ENCODE results near the gene TOMM40. TPM values are rescaled to one million over a fixed set of nuclear protein-coding genes. Genes with fewer than 3 reads are reported as not detected.
A peak's percentile ranks its signal among the peaks of the same experiment; 100 is the strongest.
"Not testable (repeated sequence)": the region's sequence is repeated elsewhere in the genome, so short reads cannot be mapped to it uniquely, and the experiment has no call there.

Gene TOMM40
- total RNA-seq (2014; rRNA removed; shearing (Covaris generic)), result 100 and 113 TPM in 2 replicates

DNA sequence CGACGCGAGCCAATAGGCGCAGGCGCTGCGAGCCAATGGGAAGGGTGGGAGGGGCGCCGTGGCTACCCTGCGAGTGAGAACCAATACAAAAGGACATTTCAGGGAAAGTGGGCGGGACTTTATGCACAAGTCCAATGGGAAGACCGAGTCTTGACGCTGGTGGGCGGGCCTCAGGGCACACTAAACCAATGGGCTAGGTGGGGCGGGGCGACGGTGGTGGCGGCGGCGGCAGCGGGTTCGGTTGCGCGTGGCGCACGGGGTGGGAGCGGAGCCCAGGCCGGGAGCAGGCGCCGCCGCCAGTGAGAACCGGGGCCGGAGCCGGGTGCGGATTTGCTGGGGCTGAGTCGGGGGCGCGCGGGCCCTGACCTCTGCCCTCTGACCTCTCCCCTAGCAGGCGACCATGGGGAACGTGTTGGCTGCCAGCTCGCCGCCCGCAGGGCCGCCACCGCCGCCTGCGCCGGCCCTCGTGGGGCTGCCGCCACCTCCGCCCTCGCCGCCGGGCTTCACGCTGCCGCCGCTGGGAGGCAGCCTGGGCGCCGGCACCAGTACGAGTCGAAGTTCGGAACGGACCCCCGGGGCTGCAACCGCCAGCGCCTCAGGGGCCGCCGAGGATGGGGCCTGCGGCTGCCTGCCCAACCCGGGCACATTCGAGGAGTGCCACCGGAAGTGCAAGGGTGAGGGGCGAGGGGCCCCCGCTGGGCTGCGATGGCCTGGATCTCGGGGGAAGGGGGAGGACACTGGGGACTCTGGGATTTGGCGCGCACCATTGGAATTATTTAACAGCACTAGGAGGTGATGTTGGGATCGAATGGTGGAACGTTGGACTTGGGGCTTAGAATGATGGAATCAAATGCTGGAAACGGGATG is at the start of gene TOMM40:
Gene TOMM40, plus strand, starts transcription at position 239 of the 867 bp plus-strand sequence. Its CDS starts 162 bp downstream, at position 401.
- peak; percentile 100 for DNase-seq (ENCODE audit: low read depth)

GRCh38 chr19:44845286-44845611 is 45.8 kb upstream of the TOMM40 start:
- DNase-seq (ENCODE audit: low read depth), result no peak

DNA sequence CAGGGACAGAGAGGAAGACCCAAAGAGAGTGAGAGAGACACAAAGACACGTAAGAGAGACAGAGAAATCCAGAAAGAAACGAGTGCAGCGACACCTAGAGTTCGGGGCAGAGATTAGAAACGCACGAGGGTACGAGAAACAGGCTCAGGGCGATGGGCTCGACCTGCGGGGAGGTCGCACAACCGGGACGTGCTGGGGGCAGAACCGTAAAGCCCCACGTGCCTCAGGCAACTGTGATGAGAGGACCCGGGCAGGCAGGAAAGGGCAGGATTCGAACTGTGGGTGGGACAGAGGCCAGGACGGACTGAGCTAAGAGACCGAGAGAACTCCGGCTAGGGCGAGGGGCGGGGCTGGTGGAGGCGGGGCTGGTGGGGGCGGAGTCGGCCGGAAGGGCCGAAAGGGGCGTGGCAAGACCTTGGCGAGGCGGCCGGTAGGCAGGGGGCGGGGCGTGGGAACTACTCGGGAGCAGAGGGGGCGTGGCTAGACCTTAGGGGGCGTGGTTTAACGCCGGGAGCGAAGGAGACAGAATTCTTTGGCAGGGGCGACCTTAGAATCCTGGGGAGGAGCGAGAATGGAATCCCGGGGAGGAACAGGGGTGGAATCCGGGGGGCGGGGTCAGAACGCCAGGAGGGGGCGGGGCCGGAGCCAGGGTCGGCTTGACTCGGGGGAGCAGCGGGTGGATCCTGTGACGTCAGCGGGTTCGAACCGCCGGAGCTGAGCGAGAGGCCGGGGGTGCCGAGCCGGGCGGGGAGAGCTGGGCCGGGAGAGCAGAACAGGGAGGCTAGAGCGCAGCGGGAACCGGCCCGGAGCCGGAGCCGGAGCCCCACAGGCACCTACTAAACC is 45.2 kb upstream of the TOMM40 start, which contains the start of gene NECTIN2:
Gene NECTIN2, plus strand, starts transcription at position 686 of the 843 bp plus-strand sequence. CDS start 229 bp downstream, outside the sequence.
- peak; percentile 97 for DNase-seq (ENCODE audit: low read depth)

GRCh38 chr19:44846455-44847143 is 44.5 kb upstream of the TOMM40 start:
- peak; percentile 37 for DNase-seq (ENCODE audit: low read depth)

DNA sequence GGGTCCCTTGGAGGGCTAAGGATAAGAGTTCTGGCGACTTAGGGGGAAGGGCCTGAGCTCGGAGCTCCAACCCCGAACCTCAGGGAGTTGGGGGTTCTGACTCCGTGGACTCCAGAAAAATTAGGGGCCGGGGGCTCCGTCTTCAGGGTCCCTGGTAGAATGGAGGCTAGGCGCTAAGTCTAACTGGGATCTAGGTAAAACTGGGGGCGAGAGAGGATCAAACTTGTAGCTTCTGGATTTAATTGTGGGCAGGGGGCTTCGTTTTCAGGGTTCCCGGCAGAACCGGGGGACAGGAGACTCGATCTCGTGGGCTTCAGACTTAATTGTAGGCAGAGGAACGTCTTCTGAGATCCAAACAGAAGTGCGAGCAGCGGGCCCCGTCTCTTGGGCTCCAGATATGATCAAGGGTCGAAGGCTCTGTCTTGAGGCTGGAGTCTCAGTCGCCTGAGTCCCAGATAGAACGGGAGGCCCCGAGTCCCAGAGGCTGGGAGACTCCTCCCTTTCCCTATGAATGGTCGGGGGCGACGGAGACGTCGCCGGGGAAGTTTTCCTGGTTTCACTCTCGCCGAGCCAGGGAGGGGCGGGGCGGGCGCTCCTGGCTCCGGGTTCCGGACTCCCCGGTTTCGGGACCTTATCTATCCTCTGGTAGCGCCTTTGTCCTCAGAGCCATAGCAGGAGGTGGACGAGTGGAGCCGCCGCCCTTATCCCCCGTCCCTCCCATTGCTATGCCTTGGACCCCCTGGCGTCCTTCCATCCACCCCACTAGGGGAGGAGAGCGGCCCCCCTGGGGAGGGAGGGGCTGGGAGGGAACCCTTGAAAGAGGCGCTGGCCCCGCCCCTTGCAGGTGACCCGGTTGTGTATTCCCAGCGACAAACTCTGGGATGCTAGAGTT is 43.7 kb upstream of the TOMM40 start:
- peak; percentile 73 for DNase-seq (ENCODE audit: low read depth)

DNA sequence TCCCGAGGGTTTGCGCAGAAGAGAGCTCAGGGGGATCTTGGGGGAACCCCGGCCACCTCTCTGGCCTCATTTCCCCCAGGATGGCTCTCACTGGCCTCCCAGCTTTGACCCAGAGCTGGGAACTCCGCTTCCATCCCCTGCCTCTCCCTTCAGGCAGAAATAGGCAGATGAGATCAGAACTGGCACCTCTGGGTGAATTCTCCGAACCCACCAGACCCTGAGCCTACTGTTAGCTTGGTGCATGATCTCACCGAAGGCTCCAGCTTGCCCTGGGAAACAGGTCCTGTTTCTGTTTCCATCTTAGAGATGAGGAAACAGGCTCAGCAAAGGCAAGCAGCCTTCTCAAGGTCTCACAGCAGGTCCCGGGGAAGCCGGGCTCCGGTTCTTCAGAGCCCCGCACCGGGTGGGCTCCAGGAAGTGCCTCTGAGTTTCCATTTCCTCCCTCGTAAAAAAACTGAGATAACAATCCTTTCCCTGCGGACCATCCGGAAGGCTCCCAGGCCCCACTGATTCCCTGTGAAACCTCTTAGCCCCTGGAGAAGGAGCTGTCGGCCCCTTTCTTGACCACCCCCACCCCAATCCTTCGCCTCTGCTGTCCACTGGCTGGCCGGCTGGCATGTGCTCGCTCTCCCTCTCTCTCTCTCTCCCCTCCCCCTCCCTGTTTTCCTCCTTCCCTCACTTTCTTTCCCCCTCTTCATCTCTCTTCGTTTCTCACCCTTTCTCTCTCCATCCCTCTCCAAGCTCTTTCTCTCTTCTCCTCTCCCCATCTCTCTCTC is 42.8 kb upstream of the TOMM40 start:
- DNase-seq (ENCODE audit: low read depth), result no peak

DNA sequence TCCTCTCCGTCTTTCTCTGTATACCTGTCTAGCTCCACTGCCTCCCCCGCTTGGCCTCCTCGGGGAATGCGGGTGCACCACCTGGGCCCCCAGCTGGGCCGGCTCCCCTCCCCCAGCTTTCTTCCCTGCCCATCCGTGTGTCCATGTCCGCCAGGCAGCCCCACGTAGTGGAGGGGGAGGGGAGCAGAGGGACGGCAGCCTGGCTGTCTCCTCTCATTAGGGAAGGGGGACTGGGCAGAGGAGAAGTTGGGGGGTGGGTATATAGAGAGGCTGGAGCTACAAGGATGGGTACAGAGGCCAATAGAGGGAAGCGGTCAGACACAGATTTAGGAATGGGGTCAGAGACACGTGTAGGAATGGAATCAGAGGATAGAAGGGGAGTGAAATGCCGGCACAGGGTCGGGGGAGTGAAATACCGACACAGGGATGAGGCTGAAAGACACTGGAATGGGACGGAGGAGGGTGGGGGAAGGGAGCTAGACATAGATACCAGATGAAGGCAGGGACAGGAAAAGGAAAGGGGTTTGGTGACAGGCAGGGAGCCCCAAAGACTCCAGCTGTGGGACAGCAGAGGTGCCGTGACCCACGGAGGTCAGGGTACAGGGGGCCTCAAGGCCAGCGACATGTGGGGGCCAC is 42.1 kb upstream of the TOMM40 start:
- DNase-seq (ENCODE audit: low read depth), result no peak

DNA sequence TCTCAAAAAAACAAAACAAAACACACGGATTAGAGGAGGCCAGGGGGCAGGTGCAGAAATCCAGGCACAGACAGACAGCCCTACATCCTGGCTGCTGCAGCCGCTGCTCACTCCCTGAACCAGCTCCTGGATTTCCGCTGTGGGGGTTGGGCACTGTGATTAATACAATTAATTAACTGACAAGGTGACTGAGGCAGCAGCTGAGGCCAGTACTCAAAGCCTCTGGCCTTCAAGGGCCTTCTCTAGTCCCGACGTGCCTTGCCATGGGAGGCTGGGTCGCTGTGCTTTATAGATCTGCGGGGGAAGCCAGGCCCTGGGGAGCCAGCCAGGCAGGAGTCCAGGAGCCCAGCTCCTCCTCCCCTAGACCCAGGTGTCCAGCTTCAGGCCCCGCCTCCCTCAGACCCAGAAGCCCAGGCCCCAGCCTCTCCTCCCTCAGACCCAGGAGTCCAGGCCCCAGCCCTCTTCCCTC is 40.4 kb upstream of the TOMM40 start:
- DNase-seq (ENCODE audit: low read depth), result no peak

GRCh38 chr19:44851427-44851826 is 39.6 kb upstream of the TOMM40 start:
- no peak for DNase-seq (ENCODE audit: low read depth)

- no peak for DNase-seq (ENCODE audit: low read depth)
Observed at GRCh38 chr19:44855606-44856005, 35.4 kb upstream of the TOMM40 start.

- DNase-seq (ENCODE audit: low read depth), result no peak
Observed at GRCh38 chr19:44856421-44857083, 34.5 kb upstream of the TOMM40 start.

- DNase-seq (ENCODE audit: low read depth), result no peak
Observed at GRCh38 chr19:44857837-44858236, 33.2 kb upstream of the TOMM40 start.

- not testable (repeated sequence) for DNase-seq (ENCODE audit: low read depth)
Observed at GRCh38 chr19:44861576-44861975, 29.5 kb upstream of the TOMM40 start.

GRCh38 chr19:44863990-44864389 is 27.1 kb upstream of the TOMM40 start:
- DNase-seq (ENCODE audit: low read depth), result no peak

GRCh38 chr19:44865196-44865767 is 25.8 kb upstream of the TOMM40 start:
- DNase-seq (ENCODE audit: low read depth), result no peak

- no peak for DNase-seq (ENCODE audit: low read depth)
Observed at GRCh38 chr19:44866664-44867063, 24.4 kb upstream of the TOMM40 start.

DNA sequence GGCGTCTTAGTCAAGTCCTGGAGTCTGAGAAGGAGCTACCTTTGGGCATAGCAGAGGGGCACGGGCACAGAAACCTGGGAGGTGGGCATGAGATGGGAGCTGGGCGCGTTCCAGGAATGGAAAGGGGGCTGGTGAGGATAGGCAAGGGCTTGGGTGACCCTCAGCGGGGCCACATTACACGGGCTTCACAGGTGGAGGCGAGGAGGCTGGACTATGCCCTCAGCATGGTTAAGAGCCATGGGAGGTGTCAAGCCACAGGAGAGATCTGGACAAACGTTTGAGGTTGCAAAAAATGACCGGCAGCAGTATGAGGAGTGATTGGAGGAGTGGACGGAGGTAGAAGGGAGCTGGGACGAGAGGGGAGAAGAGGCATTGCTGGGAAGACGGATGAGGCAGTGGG is 23.5 kb upstream of the TOMM40 start:
- no peak for DNase-seq (ENCODE audit: low read depth)

DNA sequence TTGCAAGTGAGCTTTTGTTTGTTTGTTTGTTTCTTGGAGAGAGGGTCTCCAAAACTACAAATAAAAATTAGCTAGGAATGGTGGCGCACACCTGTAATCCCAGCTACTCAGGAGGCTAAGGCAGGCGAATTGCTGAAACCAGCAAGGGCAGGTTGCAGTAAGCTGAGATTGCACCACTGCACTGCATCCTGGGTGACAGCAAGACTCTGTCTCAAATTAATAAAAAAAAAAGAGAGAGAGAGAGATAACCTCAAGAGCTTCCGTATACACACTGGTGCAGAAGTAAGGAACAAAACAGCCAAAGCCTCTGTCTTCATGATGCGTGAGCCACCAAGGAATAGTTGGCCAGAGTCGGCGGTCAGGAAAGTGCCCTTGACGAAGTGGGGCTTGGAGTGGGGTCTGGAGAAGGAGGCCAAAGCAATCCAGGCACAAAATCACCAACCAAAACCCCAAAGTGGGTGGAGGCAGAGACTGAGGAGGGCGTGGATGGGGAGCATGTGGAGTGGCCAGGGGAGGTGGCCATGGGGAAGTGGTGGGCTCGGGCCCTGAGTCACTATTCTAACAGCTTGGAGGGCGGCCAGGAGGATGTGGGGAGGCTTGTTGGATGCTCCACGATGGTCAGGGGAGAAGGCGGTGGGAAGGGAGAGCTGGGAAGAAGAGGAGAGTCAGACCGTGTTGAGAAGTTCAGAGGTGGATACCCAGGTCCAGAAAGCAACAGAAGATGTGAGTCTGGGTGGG is 21.2 kb upstream of the TOMM40 start:
- DNase-seq (ENCODE audit: low read depth), result peak; percentile 87

Data from M059J (cell line).